GM12801 (cell line): ENCODE measurements around the gene SLC27A2.

Experiments used
- CTCF ChIP-seq: IDR thresholded peaks from one replicate; pipeline ENCODE4 v1.5.1; 2011; ENCODE audit warnings: control low read depth; ENCODE audit not compliant: insufficient read length; ENCODE audit errors: extremely low read depth

Gene SLC27A2

GRCh38 chr15:50252556-50252955 lies 70.6 kb downstream of the SLC27A2 start:
- TF ChIP-seq CTCF = no peak

- no peak for TF ChIP-seq CTCF
Observed at GRCh38 chr15:50256188-50257041, 74.4 kb downstream of the SLC27A2 start.

- no peak for TF ChIP-seq CTCF
Observed at GRCh38 chr15:50257332-50257731, 75.3 kb downstream of the SLC27A2 start.

- TF ChIP-seq CTCF = no peak
Observed at GRCh38 chr15:50257924-50258323, 75.9 kb downstream of the SLC27A2 start.

GRCh38 chr15:50259276-50259675 lies 77.3 kb downstream of the SLC27A2 start:
- TF ChIP-seq CTCF = no peak

- no peak for TF ChIP-seq CTCF
Observed at GRCh38 chr15:50260969-50261496, 79.0 kb downstream of the SLC27A2 start.

GRCh38 chr15:50261981-50262380 lies 80.0 kb downstream of the SLC27A2 start:
- TF ChIP-seq CTCF = no peak
